Testis (tissue), 5 donors: ENCODE data around the gene OR4D1. TPM values are rescaled to one million over a fixed set of nuclear protein-coding genes. Genes with fewer than 3 reads are reported as not detected.
"Not testable (repeated sequence)": the region's sequence is repeated elsewhere in the genome, so short reads cannot be mapped to it uniquely, and the experiment has no call there.

Experiments used
- DNase-seq: peaks from one replicate; pipeline ENCODE4 v3.0.0-alpha.2; 2019
- H3K27ac ChIP-seq, 2 donors: fragments of 200-600 bp; sonication (generic); one replicate each; pipeline ENCODE4 v1.5.1; 2019
- H3K27me3 ChIP-seq: fragments of 200-600 bp; sonication (generic); one replicate; pipeline ENCODE4 v1.5.1; 2019
- H3K36me3 ChIP-seq: fragments of 200-600 bp; sonication (generic); one replicate; pipeline ENCODE4 v1.5.1; 2017; ENCODE audit warnings: low read depth; ENCODE audit errors: missing control alignments
- H3K4me1 ChIP-seq: fragments of 200-600 bp; sonication (generic); one replicate; pipeline ENCODE4 v1.5.1; 2019
- H3K4me3 ChIP-seq, 2 donors: fragments of 200-600 bp; sonication (generic); one replicate each; pipeline ENCODE4 v1.5.1; 2017 to 2019
- H3K9me3 ChIP-seq: fragments of 200-600 bp; sonication (generic); one replicate; pipeline ENCODE4 v1.5.1; 2017
- CTCF ChIP-seq, 3 experiments: fragments of 450-650 bp in 2 of 3; fragments of 200-600 bp in 1 of 3; sonication (generic) in 1 of 3; IDR thresholded peaks; one replicate each; pipeline ENCODE4 v1.5.1; 2016 to 2019; ENCODE audit warnings: antibody characterized with exemption in 3 of 3, mild to moderate bottlenecking in 2 of 3, moderate library complexity in 1 of 3
- POLR2A ChIP-seq: fragments of 450-650 bp; IDR thresholded peaks from one replicate; pipeline ENCODE4 v1.6.1; 2017; ENCODE audit warnings: antibody characterized with exemption, mild to moderate bottlenecking, moderate library complexity
- WGBS, 2 donors: methylation state at CpG; one replicate each; pipeline ENCODE4 v1.1.5; 2018; 5-methylcytosine and 5-hydroxymethylcytosine counted together
- intact Hi-C: fragments of 100-400 bp; cut with DNase I; formaldehyde crosslinking; loops from one replicate; pipeline ENCODE4 v1.15.1; 2023; ENCODE audit warnings: low total_unique reads
- long read RNA-seq, 2 donors: transcript quantifications; one replicate each; lab custom pipeline, GENCODE V29; 2026
- polyA plus RNA-seq: library from polyadenylated mRNA; stranded (reverse); fragments of 350-450 nt; fragmentation: Illumina TruSeq; extraction: RNeasy Lipid Tissue Mini Kit (QIAGEN cat#74804); gene quantifications from one replicate; pipeline ENCODE4 v1.2.3, GENCODE V29; 2014; ENCODE audit warnings: low read depth, low replicate concordance; ENCODE audit not compliant: insufficient read depth
- total RNA-seq, 2 donors: library from RNA; depleted of rRNA; stranded (reverse); fragments of >200 nt; gene quantifications; one replicate each; pipeline ENCODE4 v1.2.3, GENCODE V29; 2016

The OR4D1 gene
- total RNA-seq (under 1 TPM; 0.06 to 0.39 TPM), polyA plus RNA-seq (0.18 TPM)
- long read RNA-seq, donor 1, result 0 reads
- long read RNA-seq, donor 2, result 0 reads

GRCh38 chr17:58147930-58148434 is at the start of gene OR4D1:
TSS of gene OR4D1 (plus strand) at chr17:58148384. CDS start at chr17:58155154, 6,770 bp downstream.
- TF ChIP-seq CTCF (IDR thresholded peaks at IDR 0.05) (no peak), POLR2A (no peak)
- intact Hi-C loops, result no loop called here
- Histone ChIP-seq H3K27me3 (no peaks in the 10 kb centered on the region), H3K9me3 (no peaks in the 10 kb centered on the region), H3K36me3 (no peaks in the 10 kb centered on the region), H3K4me1 (no peaks in the 10 kb centered on the region), H3K4me3 (no peak within 1 kb of the TSS), H3K27ac (no peak within 1 kb of the TSS)
- WGBS, 2 donors, result 38 to 63% methylated on average over 1 of the region's 1 CpG
- DNase-seq, result no peak

GRCh38 chr17:58100506-58100905 is 47.7 kb upstream of the OR4D1 start:
- no peaks in the 10 kb centered on the region for H3K36me3 ChIP-seq
- no peak overlapping the region for H3K27ac ChIP-seq
- TF ChIP-seq CTCF (IDR thresholded peaks at IDR 0.05) (no peak), POLR2A (no peak)
- DNase-seq, result no peak
- no peaks in the 10 kb centered on the region for H3K4me1 ChIP-seq
- intact Hi-C loops, result no loop called here
- H3K27me3 ChIP-seq, result no peaks in the 10 kb centered on the region
- no peak overlapping the region for H3K4me3 ChIP-seq
- no peaks in the 10 kb centered on the region for H3K9me3 ChIP-seq

- H3K4me3 ChIP-seq, H3K36me3 ChIP-seq, DNase-seq, H3K9me3 ChIP-seq, H3K4me1 ChIP-seq, intact Hi-C loops, H3K27me3 ChIP-seq, H3K27ac ChIP-seq: not testable (repeated sequence)
These were observed 46.3 kb upstream of the OR4D1 start for GRCh38 chr17:58101898-58102297.

GRCh38 chr17:58105093-58105492 is 43.1 kb upstream of the OR4D1 start:
- no peak overlapping the region for H3K27ac ChIP-seq
- TF ChIP-seq POLR2A, result no peak
- TF ChIP-seq CTCF (IDR thresholded peaks at IDR 0.05), result no peak
- H3K9me3 ChIP-seq, result no peaks in the 10 kb centered on the region
- 86 to 90% methylated on average over 1 of the region's 1 CpG for WGBS, 2 donors
- intact Hi-C loops, result no loop called here
- H3K36me3 ChIP-seq, result no peaks in the 10 kb centered on the region
- no peak overlapping the region for H3K4me3 ChIP-seq
- no peak for DNase-seq
- H3K27me3 ChIP-seq, result no peaks in the 10 kb centered on the region
- H3K4me1 ChIP-seq, result no peaks in the 10 kb centered on the region

- WGBS, 2 donors, result 54 to 87% methylated on average over 1 of the region's 1 CpG
- intact Hi-C loops, result no loop called here
These were observed 40.9 kb upstream of the OR4D1 start for GRCh38 chr17:58107306-58107705.

More at GRCh38 chr17:58107306-58107705, 40.9 kb upstream of the OR4D1 start:
- DNase-seq, result no peak
- no peak overlapping the region for H3K27ac ChIP-seq
- TF ChIP-seq CTCF (IDR thresholded peaks at IDR 0.05), result no peak
- no peak for TF ChIP-seq POLR2A
- H3K4me3 ChIP-seq, result no peak overlapping the region
- H3K27me3 ChIP-seq, result no peaks in the 10 kb centered on the region
- no peaks in the 10 kb centered on the region for H3K9me3 ChIP-seq
- no peaks in the 10 kb centered on the region for H3K36me3 ChIP-seq
- no peaks in the 10 kb centered on the region for H3K4me1 ChIP-seq
